CD4-positive, alpha-beta T cell (primary cell): ENCODE results near the gene KHDC1. TPM values are rescaled to one million over a fixed set of nuclear protein-coding genes. Genes with fewer than 3 reads are reported as not detected.
"Not testable (repeated sequence)": the region's sequence is repeated elsewhere in the genome, so short reads cannot be mapped to it uniquely, and the experiment has no call there.

ENCODE experiments used
- ATAC-seq: fragments of 200-7000 bp; cut with Tn5 transposase; one replicate; pipeline ENCODE4 v1.10.0; 2022; ENCODE audit warnings: mild to moderate bottlenecking; ENCODE audit not compliant: poor library complexity
- CTCF ChIA-PET: fragments of 350-600 bp; sonication (Branson Sonifier 250); formaldehyde crosslinking; loops from one replicate; lab custom pipeline; 2021; ENCODE audit warnings: antibody characterized with exemption, inconsistent platforms; lab: Charles Lee
- POLR2A ChIA-PET: fragments of 350-600 bp; sonication (Branson Sonifier 250); formaldehyde crosslinking; loops from one replicate; lab custom pipeline; 2021; ENCODE audit warnings: antibody characterized with exemption, inconsistent platforms; lab: Charles Lee
- DNase-seq, 14 experiments: peaks; one replicate each; pipeline ENCODE4 v3.0.0-alpha.2; 2013 to 2020; ENCODE audit warnings: mixed read lengths in 2 of 14
- H3K27ac ChIP-seq, 2 donors: one replicate each; pipeline versions ENCODE4 v1.5.1 to v1.7.0; 2013; ENCODE audit warnings: low read length in 2 of 2, low read depth in 1 of 2, mild to moderate bottlenecking in 1 of 2
- H3K27me3 ChIP-seq, 2 experiments: 1 replicate in 1 of 2; 2 replicates in 1 of 2; pipeline versions ENCODE4 v1.6.1 to v1.7.0; 2013; ENCODE audit warnings: low read length in 2 of 2, control low read depth in 1 of 2, mild to moderate bottlenecking in 1 of 2, moderate library complexity in 1 of 2; ENCODE audit not compliant: insufficient read depth in 2 of 2, control insufficient read depth in 1 of 2
- H3K36me3 ChIP-seq: one replicate; pipeline ENCODE4 v1.6.1; 2013; ENCODE audit warnings: low read length, control low read depth; ENCODE audit not compliant: insufficient read depth
- H3K4me1 ChIP-seq: one replicate; pipeline ENCODE4 v1.6.1; 2013; ENCODE audit warnings: low read length, control low read depth; ENCODE audit not compliant: insufficient read depth
- H3K4me3 ChIP-seq: one replicate; pipeline ENCODE4 v1.5.1; 2013; ENCODE audit warnings: mild to moderate bottlenecking, low read length, moderate library complexity
- H3K9me3 ChIP-seq, 2 experiments: 1 replicate in 1 of 2; 2 replicates in 1 of 2; pipeline versions ENCODE4 v1.6.1 to v1.7.0; 2013; ENCODE audit warnings: low read length in 2 of 2, mild to moderate bottlenecking in 2 of 2, control low read depth in 1 of 2, moderate library complexity in 1 of 2; ENCODE audit not compliant: control insufficient read depth in 1 of 2, insufficient read depth in 1 of 2
- H3K27ac Mint-ChIP-seq: one replicate; pipeline ENCODE4 v1.8.0; 2020; ENCODE audit warnings: mixed read lengths
- H3K27me3 Mint-ChIP-seq: one replicate; pipeline ENCODE4 v1.8.0; 2021; ENCODE audit warnings: mixed read lengths
- H3K36me3 Mint-ChIP-seq: one replicate; pipeline ENCODE4 v1.8.0; 2021; ENCODE audit warnings: low read depth, mixed read lengths
- H3K4me1 Mint-ChIP-seq: one replicate; pipeline ENCODE4 v1.8.0; 2021; ENCODE audit warnings: low read depth, mixed read lengths
- H3K4me3 Mint-ChIP-seq: one replicate; pipeline ENCODE4 v1.8.0; 2020; ENCODE audit warnings: mild to moderate bottlenecking, mixed read lengths
- H3K9me3 Mint-ChIP-seq: one replicate; pipeline ENCODE4 v1.8.0; 2020; ENCODE audit warnings: mixed read lengths
- intact Hi-C, 2 experiments: fragments of 100-400 bp; cut with DNase I in 1 of 2; cut with micrococcal nuclease in 1 of 2; formaldehyde crosslinking; loops; one replicate each; pipeline versions ENCODE4 v1.15.1 to v1.9.0; 2023 to 2025; cut with DNase I, micrococcal nuclease
- total RNA-seq, 174 experiments: library from RNA in 2 of 174; stranded (reverse) in 2 of 174; gene quantifications; one replicate each; pipeline ENCODE4 v1.2.3 and lab custom pipeline; 2021 to 2026
- TF ChIP-seq, protein P1 (sequence below): fragments of 200-600 bp; IDR thresholded peaks from one replicate; pipeline ENCODE4 v1.8.0; 2022; ENCODE audit warnings: antibody characterized with exemption, mild to moderate bottlenecking

KHDC1 gene
- total RNA-seq, 2 experiments from 2014 or later = 0.71 to 1.2 TPM

DNA sequence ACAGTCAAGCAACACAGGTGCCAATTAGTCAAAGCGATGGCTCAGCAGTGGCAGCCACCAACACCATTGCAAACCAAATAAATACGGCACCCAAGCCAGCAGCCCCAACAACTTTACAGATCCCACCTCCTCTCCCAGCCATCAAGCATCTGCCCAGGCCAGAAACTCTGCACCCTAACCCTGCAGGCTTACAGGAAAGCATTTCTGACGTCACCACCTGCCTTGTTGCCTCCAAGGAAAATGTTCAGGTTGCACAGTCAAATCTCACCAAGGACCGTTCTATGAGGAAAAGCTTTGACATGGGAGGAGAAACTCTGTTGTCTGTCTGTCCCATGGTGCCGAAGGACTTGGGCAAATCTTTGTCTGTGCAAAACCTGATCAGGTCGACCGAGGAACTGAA is 68.3 kb downstream of the KHDC1 start:
- Histone ChIP-seq H3K36me3 (no peaks in the 10 kb centered on the region), H3K4me1 (no peaks in the 10 kb centered on the region), H3K4me3 (no peak overlapping the region), H3K27me3 (no peaks in the 10 kb centered on the region), H3K27ac (no peak overlapping the region), H3K9me3 (no peaks in the 10 kb centered on the region)
- intact Hi-C loops = no loop called here
- TF ChIP-seq, protein P1, sequence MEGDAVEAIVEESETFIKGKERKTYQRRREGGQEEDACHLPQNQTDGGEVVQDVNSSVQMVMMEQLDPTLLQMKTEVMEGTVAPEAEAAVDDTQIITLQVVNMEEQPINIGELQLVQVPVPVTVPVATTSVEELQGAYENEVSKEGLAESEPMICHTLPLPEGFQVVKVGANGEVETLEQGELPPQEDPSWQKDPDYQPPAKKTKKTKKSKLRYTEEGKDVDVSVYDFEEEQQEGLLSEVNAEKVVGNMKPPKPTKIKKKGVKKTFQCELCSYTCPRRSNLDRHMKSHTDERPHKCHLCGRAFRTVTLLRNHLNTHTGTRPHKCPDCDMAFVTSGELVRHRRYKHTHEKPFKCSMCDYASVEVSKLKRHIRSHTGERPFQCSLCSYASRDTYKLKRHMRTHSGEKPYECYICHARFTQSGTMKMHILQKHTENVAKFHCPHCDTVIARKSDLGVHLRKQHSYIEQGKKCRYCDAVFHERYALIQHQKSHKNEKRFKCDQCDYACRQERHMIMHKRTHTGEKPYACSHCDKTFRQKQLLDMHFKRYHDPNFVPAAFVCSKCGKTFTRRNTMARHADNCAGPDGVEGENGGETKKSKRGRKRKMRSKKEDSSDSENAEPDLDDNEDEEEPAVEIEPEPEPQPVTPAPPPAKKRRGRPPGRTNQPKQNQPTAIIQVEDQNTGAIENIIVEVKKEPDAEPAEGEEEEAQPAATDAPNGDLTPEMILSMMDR = no peak
- ChIA-PET POLR2A (no interaction called here), CTCF (no interaction called here)
- H3K4me1 Mint-ChIP-seq = no peaks in the 10 kb centered on the region
- DNase-seq (no peak), ATAC-seq (no peak)
- H3K9me3 Mint-ChIP-seq = no peaks in the 10 kb centered on the region
- H3K4me3 Mint-ChIP-seq = no peak overlapping the region
- no peaks in the 10 kb centered on the region for H3K27me3 Mint-ChIP-seq
- H3K27ac Mint-ChIP-seq = no peak overlapping the region
- no peaks in the 10 kb centered on the region for H3K36me3 Mint-ChIP-seq

DNA sequence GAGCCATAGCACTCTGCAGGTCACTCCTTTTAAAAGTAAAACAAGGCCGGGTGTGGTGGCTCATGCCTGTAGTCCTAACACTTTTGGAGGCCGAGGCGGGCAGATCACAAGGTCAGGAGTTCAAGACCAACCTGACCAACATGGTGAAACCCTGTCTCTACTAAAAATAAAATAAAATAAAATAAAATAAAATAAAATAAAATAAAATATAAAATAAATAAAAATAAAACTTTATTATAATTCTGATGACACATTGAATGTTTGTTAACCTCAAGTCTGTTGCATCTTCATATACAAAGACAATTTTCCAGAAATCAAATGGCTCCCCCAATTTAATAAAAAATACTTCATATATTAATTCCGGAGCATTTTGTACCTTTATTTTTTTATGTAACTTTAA is 69.7 kb downstream of the KHDC1 start:
- H3K4me3 ChIP-seq, H3K9me3 ChIP-seq, H3K27ac ChIP-seq, H3K4me1 Mint-ChIP-seq, H3K27ac Mint-ChIP-seq, CTCF ChIA-PET, POLR2A ChIA-PET, H3K4me3 Mint-ChIP-seq, H3K36me3 Mint-ChIP-seq, DNase-seq, H3K27me3 ChIP-seq, ATAC-seq, intact Hi-C loops, H3K4me1 ChIP-seq, H3K9me3 Mint-ChIP-seq, H3K27me3 Mint-ChIP-seq, H3K36me3 ChIP-seq: not testable (repeated sequence)

Other genes with a start within 250 kb of the KHDC1 start
- not detected for gene KHDC1L, start 37.7 kb downstream of the KHDC1 start, total RNA-seq
- gene DPPA5, start 91.1 kb upstream of the KHDC1 start, total RNA-seq = not detected
- not detected for gene KHDC3L, start 99.5 kb upstream of the KHDC1 start, total RNA-seq
- gene OOEP, start 106.7 kb upstream of the KHDC1 start, total RNA-seq = under 1 TPM; 0.38 to 0.50 TPM
- gene DDX43, start 131.6 kb upstream of the KHDC1 start, total RNA-seq = 1 to 10 TPM; 2.2 to 2.5 TPM
- 10 to 100 TPM; 11.0 to 11.9 TPM for gene CGAS, start 189.1 kb upstream of the KHDC1 start, total RNA-seq
- gene MTO1, start 198.5 kb upstream of the KHDC1 start, total RNA-seq = 10 to 100 TPM; 47.9 to 48.0 TPM